Smooth muscle cell (in vitro differentiated cells): Measurements from ENCODE around the gene EPS8. TPM values are rescaled to one million over a fixed set of nuclear protein-coding genes. Genes with fewer than 3 reads are reported as not detected.

Source experiments
- DNase-seq: peaks from one replicate; lab custom pipeline; 2025; ENCODE audit not compliant: unreplicated experiment; lab: John Stamatoyannopoulos, UW
- H2AFZ ChIP-seq: fragments of 200-600 bp; sonication (generic); 2 replicates; pipeline ENCODE4 v1.6.0; 2016; ENCODE audit warnings: antibody characterized with exemption, low read depth, mild to moderate bottlenecking
- H3F3A ChIP-seq: fragments of 200-600 bp; sonication (generic); 2 replicates; pipeline ENCODE4 v1.6.0; 2017; ENCODE audit warnings: antibody characterized with exemption, low read depth
- H3K27ac ChIP-seq: fragments of 200-600 bp; sonication (generic); 2 replicates; pipeline ENCODE4 v1.5.1; 2016; ENCODE audit warnings: low read depth, mild to moderate bottlenecking
- H3K27me3 ChIP-seq: fragments of 200-600 bp; sonication (generic); 2 replicates; pipeline ENCODE4 v1.6.1; 2016; ENCODE audit warnings: low read depth, mild to moderate bottlenecking
- H3K36me3 ChIP-seq: fragments of 200-600 bp; sonication (generic); 2 replicates; pipeline ENCODE4 v1.5.1; 2016; ENCODE audit warnings: low read depth
- H3K4me1 ChIP-seq: fragments of 200-600 bp; sonication (generic); 2 replicates; pipeline ENCODE4 v1.5.1; 2016; ENCODE audit warnings: low read depth
- H3K4me2 ChIP-seq: fragments of 200-600 bp; sonication (generic); 2 replicates; pipeline ENCODE4 v1.6.0; 2016; ENCODE audit warnings: mild to moderate bottlenecking
- H3K4me3 ChIP-seq: fragments of 200-600 bp; sonication (generic); 2 replicates; pipeline ENCODE4 v1.5.1; 2016; ENCODE audit warnings: mild to moderate bottlenecking
- H3K79me2 ChIP-seq: fragments of 200-600 bp; sonication (generic); 2 replicates; pipeline ENCODE4 v1.6.0; 2016; ENCODE audit warnings: low read depth, mild to moderate bottlenecking
- H3K9ac ChIP-seq: fragments of 200-600 bp; sonication (generic); 2 replicates; pipeline ENCODE4 v1.6.0; 2016; ENCODE audit warnings: low read depth
- H3K9me3 ChIP-seq: fragments of 200-600 bp; sonication (generic); replicated peaks from 2 replicates; pipeline ENCODE4 v1.5.1; 2016; ENCODE audit warnings: low read depth
- H4K20me1 ChIP-seq: fragments of 200-600 bp; sonication (generic); 2 replicates; pipeline ENCODE4 v1.6.0; 2016; ENCODE audit warnings: low read depth
- CTCF ChIP-seq: fragments of 200-600 bp; sonication (generic); IDR thresholded peaks from 2 replicates; pipeline ENCODE4 v1.5.1; 2017; ENCODE audit warnings: borderline replicate concordance, mild to moderate bottlenecking, antibody characterized with exemption; ENCODE audit not compliant: insufficient read depth, poor library complexity, severe bottlenecking
- WGBS: methylation state at CpG from one replicate; pipeline ENCODE4 v1.1.7; 2016; ENCODE audit warnings: low lambda C conversion rate; 5-methylcytosine and 5-hydroxymethylcytosine counted together
- polyA plus RNA-seq: library from polyadenylated mRNA; unstranded; fragments of >200 nt; fragmentation: Nextera tagmentation; extraction: Ambion mirVana; gene quantifications from 2 replicates; pipeline ENCODE4 v1.2.1, GENCODE V29; 2016
- total RNA-seq: library from RNA; depleted of rRNA; stranded (reverse); fragments of >200 nt; gene quantifications from 2 replicates; pipeline ENCODE4 v1.2.3, GENCODE V29; 2014

The EPS8 gene
- total and polyA plus RNA-seq, 2 experiments from 2014 or later = 27.5 to 68.3 TPM

- Histone ChIP-seq H4K20me1 (no peaks in the 10 kb centered on the region), H3K9me3 (no peaks in the 10 kb centered on the region), H3K79me2 (no peaks in the 10 kb centered on the region), H3K36me3 (no peaks in the 10 kb centered on the region), H3K27me3 (no peaks in the 10 kb centered on the region), H3F3A (no peaks in the 10 kb centered on the region), H3K4me3 (no peak overlapping the region), H2AFZ (no peak overlapping the region), H3K4me2 (no peak overlapping the region), H3K4me1 (no peaks in the 10 kb centered on the region), H3K9ac (no peak overlapping the region), H3K27ac (no peak overlapping the region)
- TF ChIP-seq CTCF = no peak
- no peak for DNase-seq
- 83% methylated on average over 4 of the region's 4 CpGs for WGBS
Measured at GRCh38 chr12:15796493-15797141, 7.4 kb upstream of the EPS8 start.

GRCh38 chr12:15794836-15795235 lies 5.6 kb upstream of the EPS8 start:
- Histone ChIP-seq H3F3A (no peaks in the 10 kb centered on the region), H3K4me1 (no peaks in the 10 kb centered on the region), H3K27ac (no peak overlapping the region), H4K20me1 (no peaks in the 10 kb centered on the region), H3K9me3 (no peaks in the 10 kb centered on the region), H3K27me3 (no peaks in the 10 kb centered on the region), H3K9ac (no peak overlapping the region), H2AFZ (no peak overlapping the region), H3K4me2 (no peak overlapping the region), H3K79me2 (no peaks in the 10 kb centered on the region), H3K4me3 (no peak overlapping the region), H3K36me3 (no peaks in the 10 kb centered on the region)
- DNase-seq = no peak
- TF ChIP-seq CTCF = no peak
- 92% methylated on average over 1 of the region's 1 CpG for WGBS

GRCh38 chr12:15794196-15794595 lies 5.0 kb upstream of the EPS8 start:
- TF ChIP-seq CTCF = no peak
- 87% methylated on average over 3 of the region's 3 CpGs for WGBS
- no peaks in the 10 kb centered on the region for H3K36me3 ChIP-seq

More at GRCh38 chr12:15794196-15794595, 5.0 kb upstream of the EPS8 start:
- no peaks in the 10 kb centered on the region for H3K9me3 ChIP-seq
- DNase-seq = no peak
- no peaks in the 10 kb centered on the region for H3K79me2 ChIP-seq
- no peak overlapping the region for H2AFZ ChIP-seq
- no peaks in the 10 kb centered on the region for H3K4me1 ChIP-seq
- no peak overlapping the region for H3K4me3 ChIP-seq
- H3K4me2 ChIP-seq = no peak overlapping the region
- no peak overlapping the region for H3K9ac ChIP-seq
- H3F3A ChIP-seq = no peaks in the 10 kb centered on the region
- no peak overlapping the region for H3K27ac ChIP-seq
- H4K20me1 ChIP-seq = no peaks in the 10 kb centered on the region
- no peaks in the 10 kb centered on the region for H3K27me3 ChIP-seq
